Measurements from ENCODE around the gene TMTC4.

The TMTC4 gene

GRCh38 chr13:100665403-100665802 is 9.2 kb downstream of the TMTC4 start:
- DNase-seq, result no peak

DNA sequence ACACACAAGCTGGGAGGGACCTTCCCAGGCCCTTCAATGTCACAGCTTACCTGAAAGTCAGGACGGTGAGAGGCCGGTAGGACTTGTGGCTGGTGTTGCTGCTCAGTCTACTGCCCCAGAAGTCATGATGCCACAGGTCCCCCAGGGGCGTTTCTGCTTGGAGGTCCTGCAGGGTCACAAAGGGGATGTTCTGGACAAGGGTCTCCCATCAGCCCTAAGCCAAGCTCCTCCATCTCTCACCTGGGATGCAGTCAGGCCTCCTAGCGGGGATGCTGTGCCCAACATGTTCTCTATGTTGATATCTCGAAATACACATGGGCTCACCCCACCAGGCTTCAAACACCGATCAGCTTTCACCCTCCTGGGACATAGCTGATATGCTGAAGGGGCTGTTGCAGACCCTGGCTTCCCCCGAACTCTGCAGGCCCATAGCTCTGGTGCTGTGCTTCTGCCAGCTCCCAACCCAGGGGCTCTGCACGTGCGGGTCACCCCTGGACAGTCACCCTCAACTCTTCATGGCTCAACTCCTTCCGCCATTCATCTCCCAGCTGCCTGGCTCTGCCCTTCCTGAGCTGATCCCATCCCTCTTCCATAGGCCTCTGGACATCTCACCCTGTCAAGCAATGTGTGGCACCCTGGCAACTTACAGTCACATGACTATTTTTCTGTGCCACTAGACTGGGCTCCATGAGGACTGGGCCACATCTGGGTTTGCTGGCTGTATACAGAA is 10.3 kb downstream of the TMTC4 start:
- DNase-seq, result no peak

DNA sequence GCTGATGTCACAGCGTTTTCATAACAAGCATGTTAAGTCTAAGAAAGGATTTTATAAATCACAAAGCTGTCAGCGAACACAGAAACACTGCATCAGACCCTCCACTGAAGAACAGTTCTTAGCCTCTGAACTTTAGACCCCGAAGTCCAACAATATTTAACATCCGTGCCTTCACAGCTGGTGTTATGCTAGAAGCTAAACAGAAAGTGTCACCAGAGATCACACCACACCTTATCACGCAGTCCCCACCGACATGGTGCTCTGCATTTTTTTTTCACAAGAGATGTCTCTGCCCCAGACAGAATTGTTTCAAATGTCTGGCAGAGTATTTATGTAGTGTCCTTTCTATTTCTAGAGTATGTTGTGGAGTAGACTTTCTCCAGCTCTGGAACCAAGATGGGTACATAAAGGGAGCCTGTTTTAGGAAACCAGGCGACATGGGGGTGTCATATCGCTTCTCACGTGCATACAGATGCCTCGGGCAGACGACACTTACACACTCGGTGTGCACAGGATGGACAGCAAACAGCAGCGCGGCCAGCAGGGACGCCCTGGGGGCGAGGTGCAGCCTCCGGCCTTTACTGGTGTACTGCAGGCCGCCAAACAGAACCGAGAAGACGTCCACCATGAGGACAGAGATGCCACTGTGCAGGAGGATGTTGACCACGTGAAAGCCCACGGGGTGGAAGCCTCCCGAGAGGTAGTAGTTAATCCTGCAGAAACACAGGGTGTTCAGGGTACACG is 12.0 kb downstream of the TMTC4 start:
- no peak for DNase-seq

GRCh38 chr13:100660761-100661160 is 13.8 kb downstream of the TMTC4 start:
- DNase-seq, result no peak

GRCh38 chr13:100659578-100659977 is 15.0 kb downstream of the TMTC4 start:
- no peak for DNase-seq

DNA sequence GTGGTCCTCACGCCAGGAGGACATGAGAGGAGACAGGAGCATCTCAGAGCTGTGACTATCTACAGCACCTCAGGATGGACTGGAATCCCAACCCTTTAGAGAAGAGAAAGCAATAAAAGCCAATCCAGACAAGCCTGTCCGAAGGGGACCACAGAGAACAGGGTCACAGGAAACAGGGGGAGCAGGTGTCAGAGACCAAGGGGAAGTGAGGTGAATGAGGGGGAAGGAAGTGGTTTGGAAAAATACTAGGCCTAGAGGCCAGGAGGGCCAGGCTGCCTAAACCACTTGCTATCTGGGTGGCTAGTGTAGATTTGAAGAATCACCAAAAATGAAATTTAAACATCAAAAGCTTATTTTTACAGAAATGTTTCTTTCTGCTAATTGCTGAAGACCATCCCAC is 16.2 kb downstream of the TMTC4 start:
- DNase-seq, result no peak

DNA sequence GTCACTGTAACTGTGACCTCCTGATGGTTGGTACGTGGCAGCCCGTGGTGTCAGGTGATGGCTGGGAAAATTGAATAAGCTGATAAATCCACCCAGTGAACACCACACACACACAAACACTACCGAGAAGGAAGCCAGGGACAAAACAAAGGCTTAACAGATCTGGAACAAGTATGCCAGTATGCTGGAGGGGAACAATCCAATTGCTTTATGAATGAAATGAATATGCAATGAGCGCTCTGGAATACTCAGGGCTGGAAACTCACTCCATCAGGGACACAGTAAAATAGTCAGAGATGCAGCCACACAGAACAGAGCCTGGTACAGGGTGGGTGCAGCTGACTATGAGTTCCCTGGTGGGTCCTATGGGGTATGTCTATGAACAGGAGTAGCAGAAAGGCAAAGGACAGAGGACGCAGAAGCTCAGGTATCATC is 16.7 kb downstream of the TMTC4 start:
- no peak for DNase-seq

GRCh38 chr13:100652510-100652909 is 22.1 kb downstream of the TMTC4 start:
- no peak for DNase-seq

- DNase-seq, result no peak
These were observed 24.3 kb downstream of the TMTC4 start for GRCh38 chr13:100650326-100650725.

- no peak for DNase-seq
These were observed 26.2 kb downstream of the TMTC4 start for GRCh38 chr13:100648354-100648753.

DNA sequence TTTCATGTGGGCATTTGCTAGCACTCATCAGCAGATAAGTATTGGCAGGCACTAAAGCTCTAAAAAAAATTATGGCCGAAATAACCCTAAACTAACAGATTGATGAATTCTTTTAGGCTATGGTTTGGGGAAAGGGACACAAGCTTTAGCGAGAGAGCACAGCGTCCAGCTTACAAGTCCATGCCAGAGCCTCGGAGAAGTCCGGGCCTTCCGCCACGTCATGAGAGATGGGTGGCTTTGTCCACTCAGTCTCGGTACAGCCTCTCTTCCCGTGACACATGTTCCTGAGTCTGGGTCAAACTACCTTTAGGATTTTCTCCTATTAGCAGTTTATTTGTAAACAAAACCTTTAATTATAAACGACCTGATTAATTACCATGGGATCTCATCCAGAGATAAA is 27.7 kb downstream of the TMTC4 start:
- DNase-seq, result no peak

DNA sequence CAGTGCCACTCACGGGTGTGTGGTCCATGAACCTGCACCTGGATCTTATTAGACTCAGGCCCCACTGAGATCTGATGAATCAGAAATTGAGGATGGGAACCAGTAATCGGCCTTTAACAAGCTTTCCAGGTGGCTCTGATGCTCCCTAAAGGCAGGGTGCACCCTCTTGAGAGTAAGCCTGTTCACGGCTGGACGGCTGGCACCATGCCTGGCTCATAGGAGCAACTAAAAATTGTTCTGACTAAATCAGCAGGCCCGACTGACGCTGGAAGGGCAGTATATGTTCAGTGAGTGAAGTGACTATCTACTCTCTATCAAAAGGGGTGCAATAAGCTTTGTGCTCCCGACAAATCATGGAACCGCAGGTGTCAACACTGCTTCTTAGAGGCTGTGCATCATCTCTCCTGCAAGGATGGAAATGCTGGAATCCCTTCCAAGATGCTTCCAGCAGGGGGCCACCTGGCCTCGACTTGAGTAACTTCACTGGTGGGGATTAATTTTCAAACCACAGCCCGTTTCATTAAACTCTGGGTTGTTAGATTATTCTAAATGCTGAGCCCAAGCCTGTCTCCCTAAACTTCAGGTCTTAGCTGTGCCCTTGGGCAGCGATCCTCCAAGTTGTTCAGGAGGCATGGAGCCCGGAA is 28.4 kb downstream of the TMTC4 start:
- DNase-seq, result peak in 1 of 2 experiments; percentile 9

DNA sequence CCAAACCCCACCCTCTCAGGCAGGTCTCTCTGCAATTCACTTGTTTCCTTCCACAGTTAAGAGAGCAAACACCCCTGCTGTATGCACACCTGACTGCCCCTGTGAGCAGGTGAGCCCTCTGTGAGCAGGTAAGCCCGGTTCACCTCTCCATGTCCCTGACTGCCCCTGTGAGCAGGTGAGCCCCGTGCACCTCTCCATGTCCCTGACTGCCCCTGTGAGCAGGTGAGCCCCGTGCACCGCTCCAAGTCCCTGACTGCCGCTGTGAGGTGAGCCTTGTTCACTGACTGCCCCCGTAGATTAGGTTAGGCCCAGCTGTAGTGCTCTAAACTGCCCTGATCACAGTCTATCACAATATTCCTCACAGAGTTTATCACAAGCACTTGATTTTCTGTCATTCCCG is 29.2 kb downstream of the TMTC4 start:
- no peak for DNase-seq

DNA sequence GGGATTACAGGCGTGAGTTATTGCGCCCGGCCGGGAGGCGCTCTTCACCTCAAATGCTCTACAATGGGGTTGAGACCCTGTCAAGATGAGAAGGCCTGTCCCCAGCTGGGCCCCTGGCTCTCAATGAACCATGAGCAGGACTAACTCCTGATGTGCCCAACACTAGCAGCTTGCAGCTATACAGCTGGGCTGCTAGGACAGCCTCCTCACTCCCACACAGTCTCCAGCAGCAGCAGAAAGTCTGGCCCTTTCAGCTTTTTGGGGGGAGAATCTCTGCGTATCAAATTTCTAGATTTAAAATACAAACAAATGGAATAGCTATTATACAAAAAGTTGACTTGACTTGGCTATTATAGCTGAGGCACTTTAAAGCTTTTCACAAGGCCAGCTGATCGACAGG is 30.2 kb downstream of the TMTC4 start:
- DNase-seq, result no peak

- no peak for DNase-seq
These were observed 36.8 kb downstream of the TMTC4 start for GRCh38 chr13:100637796-100638195.

DNA sequence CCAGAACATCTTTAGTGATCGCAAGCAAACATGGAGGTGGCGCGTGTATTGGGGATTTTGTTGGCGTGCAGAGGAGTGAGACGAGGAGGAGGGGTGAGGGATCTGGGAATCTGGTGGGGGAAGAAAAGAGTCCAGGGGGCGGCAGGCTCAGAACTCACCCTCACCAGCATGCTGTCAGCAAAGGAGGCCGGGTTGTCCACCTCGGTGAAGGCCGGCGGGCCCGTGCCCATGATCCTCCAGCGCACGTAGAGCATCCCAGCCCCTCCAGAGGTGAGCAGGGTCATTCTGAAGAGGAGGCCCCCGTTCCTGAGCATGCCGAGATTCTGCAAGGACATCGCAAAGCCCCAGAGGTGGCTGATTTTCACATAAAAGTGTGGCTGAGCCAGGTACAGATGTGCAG is 37.2 kb downstream of the TMTC4 start:
- no peak for DNase-seq

DNA sequence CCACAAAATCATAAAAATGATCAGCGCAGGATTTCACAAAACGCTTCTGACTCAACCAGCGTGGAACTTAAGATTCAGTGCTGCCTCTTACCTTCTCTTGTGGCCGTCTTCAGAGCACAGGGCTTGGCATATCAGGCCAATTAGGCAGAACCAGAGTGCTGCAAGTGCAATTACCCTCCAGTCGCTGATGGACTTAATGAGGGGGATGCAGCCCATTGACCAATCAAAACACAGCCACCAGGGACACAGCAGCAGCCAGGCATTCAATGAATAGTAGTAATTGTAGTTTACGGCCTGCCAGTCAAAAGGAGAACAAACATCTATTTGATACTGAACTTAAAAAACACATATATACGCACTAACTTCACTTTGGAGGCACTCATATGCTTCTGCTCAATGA is 38.2 kb downstream of the TMTC4 start:
- no peak for DNase-seq

DNA sequence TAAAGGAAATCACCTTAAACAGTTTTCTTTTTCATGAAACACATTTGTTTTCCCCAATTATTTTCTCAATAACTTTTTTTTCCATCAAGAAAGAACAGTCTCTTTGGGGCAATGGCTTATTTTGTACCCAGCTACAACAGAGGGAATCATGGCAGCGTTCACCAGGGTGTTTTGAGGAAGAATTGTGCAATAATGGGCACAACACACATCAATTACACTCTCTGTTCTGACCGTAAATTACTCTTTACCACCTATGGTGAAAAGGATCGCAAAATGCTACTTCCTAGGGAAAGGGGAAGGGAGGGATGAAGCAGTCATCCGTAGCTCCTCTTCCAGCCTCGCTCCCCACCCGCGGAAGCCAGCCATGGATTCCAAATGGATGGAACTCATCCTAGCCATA is 38.6 kb downstream of the TMTC4 start:
- DNase-seq, result no peak

GRCh38 chr13:100634696-100635095 is 39.9 kb downstream of the TMTC4 start:
- DNase-seq, result no peak

GRCh38 chr13:100633461-100633860 is 41.1 kb downstream of the TMTC4 start:
- DNase-seq, result no peak

- DNase-seq, result no peak
These were observed 44.0 kb downstream of the TMTC4 start for GRCh38 chr13:100630555-100630954.

- DNase-seq, result no peak
These were observed 47.5 kb downstream of the TMTC4 start for GRCh38 chr13:100627120-100627519.

DNA sequence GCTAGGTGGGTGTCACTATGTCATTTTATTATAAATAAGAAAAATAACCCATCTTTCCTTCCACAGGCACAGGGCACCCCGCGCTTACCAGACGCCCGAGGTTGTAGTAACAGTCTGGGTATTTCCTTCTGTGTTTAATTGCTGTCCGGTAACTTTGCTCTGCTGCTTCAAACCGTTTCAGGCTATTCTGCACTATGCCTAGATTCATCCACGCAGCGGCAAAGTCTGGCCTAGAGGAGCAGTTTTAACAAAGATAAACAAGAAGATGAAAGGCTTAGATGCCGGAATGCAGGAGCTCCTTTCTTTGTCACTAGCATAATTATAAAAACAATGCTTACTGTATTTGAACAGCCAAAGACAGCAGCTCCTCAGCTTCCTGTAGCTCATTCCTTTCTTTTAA is 49.1 kb downstream of the TMTC4 start:
- no peak for DNase-seq

GRCh38 chr13:100620792-100621191 is 53.8 kb downstream of the TMTC4 start:
- no peak for DNase-seq
